ENCODE measurements around the gene LIX1L.
A peak's percentile ranks its signal among the peaks of the same experiment; 100 is the strongest.

Gene LIX1L

DNA sequence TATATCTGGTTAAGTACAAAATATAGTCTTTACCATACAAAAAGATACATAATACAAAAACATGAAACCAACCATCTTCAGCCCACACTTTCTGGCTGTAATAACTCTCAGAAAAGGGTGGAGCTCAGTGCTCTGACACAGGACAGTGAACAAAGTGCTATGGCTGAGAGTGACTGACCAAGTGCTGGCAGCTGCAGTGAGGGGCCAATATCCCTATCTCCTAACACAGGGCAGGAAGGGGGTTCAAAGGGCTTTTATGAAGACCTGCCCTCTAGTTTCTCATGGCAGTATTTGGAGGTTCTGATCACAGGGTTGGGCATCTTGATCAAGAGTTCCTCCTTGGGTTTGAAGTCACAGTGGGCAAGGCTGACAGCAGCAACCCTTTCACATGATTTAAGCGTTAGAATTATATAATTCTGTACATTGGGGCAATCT is 34.7 kb upstream of the LIX1L start:
- peak overlapping the region; percentile 99 for H3K4me3 Mint-ChIP-seq
- H3K4me1 Mint-ChIP-seq (ENCODE audit: low read depth), result peaks cover 46% of the 10 kb centered on the region
- intact Hi-C loops (cut with micrococcal nuclease), result no loop called here
- no peaks in the 10 kb centered on the region for H3K9me3 Mint-ChIP-seq
- H3K27ac Mint-ChIP-seq, result peak overlapping the region; percentile 95
- no peaks in the 10 kb centered on the region for H3K27me3 Mint-ChIP-seq
- peaks cover 62% of the 10 kb centered on the region for H3K36me3 Mint-ChIP-seq (ENCODE audit: low read depth)

DNA sequence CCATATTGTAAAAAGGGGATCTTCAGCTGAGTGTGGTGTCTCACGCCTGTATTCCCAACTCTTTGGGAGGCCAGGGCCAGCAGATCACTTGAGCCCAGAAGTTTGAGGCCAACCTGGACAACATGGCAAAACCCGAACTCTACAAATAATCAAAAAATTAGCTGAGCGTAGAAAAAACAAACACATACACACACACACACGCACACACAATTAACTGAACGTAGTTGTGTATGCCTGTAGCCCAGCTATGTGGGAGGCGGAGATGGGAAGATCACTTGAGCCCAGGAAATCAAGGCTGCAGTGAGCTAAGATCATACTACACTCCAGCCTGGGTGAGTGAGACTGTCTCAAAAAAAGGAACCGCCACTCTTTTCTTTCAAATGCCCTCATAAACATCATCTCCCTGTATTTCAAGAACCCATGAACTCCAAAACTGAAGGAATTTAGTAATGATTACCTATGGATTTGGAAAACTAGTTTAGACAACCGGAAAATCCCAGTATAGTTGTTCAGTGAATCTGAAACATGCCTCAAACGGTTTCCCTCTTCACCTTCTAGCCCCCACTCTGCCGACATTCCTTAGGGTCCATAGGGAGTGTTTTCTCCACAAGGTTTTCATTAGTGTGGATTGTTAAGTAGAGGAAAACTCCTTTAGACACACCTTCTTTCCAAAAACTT is 34.1 kb upstream of the LIX1L start:
- Mint-ChIP-seq H3K36me3 (ENCODE audit: low read depth) (peaks cover 56% of the 10 kb centered on the region), H3K4me1 (ENCODE audit: low read depth) (peaks cover 42% of the 10 kb centered on the region), H3K9me3 (no peaks in the 10 kb centered on the region), H3K27me3 (no peaks in the 10 kb centered on the region), H3K27ac (peak overlapping the region; percentile 95), H3K4me3 (peak overlapping the region; percentile 99)
- intact Hi-C loops (cut with micrococcal nuclease), result no loop called here

DNA sequence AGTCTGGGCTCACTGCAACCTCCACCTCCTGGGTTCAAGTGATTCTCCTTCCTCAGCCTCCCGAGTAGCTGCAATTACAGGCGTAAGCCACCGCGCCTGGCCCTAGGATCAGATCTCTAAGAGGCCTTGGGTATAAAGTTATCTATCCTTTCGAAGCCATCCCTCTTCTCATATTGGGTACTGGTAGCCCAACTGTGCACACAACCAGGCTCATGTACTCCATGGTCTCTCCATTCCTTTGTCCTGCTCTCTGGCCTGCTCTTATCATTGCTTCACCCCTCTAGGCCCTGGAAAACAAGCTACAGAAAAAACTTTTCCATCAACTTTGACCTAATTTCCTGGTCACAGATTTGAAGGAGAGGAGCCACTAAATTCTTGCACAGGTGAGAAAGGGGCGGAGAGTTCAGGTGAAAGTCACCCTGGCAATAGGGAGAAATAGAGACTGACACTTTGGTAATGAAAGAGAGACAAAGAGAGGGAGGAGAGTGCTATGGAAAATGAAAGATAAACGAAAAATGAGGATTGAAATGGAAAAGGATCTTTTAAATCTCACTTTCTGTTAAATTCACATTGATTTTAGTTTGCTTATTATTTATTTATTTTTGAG is 32.5 kb upstream of the LIX1L start:
- H3K4me3 Mint-ChIP-seq, result peak overlapping the region; percentile 13
- no peaks in the 10 kb centered on the region for H3K9me3 Mint-ChIP-seq
- peaks cover 54% of the 10 kb centered on the region for H3K4me1 Mint-ChIP-seq (ENCODE audit: low read depth)
- no peaks in the 10 kb centered on the region for H3K27me3 Mint-ChIP-seq
- peak overlapping the region; percentile 95 for H3K27ac Mint-ChIP-seq
- intact Hi-C loops (cut with micrococcal nuclease), result no loop called here
- H3K36me3 Mint-ChIP-seq (ENCODE audit: low read depth), result peaks cover 40% of the 10 kb centered on the region

DNA sequence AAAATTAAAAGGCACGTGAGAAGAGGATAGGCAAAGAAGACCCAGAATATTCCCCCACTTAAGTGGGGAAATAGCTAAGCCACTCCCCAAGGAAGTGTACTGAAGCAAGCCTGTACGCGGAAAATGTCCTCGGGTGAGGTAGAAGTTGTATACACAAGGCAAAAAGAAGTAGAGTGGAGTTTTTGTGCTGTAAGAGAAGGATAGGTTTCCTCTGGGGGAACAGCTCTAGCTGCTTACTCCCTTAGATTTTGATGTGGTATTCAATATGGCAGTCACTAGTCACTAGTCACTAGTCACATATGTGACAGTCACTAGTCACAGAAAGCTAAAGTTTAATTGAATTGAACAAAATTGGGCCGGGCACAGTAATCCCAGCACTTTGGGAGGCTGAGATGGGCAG is 31.0 kb upstream of the LIX1L start:
- no peak overlapping the region for H3K4me3 Mint-ChIP-seq
- H3K36me3 Mint-ChIP-seq (ENCODE audit: low read depth), result peaks cover 25% of the 10 kb centered on the region
- intact Hi-C loops (cut with micrococcal nuclease), result no loop called here
- peak overlapping the region; percentile 95 for H3K27ac Mint-ChIP-seq
- H3K9me3 Mint-ChIP-seq, result no peaks in the 10 kb centered on the region
- no peaks in the 10 kb centered on the region for H3K27me3 Mint-ChIP-seq
- peaks cover 65% of the 10 kb centered on the region for H3K4me1 Mint-ChIP-seq (ENCODE audit: low read depth)

DNA sequence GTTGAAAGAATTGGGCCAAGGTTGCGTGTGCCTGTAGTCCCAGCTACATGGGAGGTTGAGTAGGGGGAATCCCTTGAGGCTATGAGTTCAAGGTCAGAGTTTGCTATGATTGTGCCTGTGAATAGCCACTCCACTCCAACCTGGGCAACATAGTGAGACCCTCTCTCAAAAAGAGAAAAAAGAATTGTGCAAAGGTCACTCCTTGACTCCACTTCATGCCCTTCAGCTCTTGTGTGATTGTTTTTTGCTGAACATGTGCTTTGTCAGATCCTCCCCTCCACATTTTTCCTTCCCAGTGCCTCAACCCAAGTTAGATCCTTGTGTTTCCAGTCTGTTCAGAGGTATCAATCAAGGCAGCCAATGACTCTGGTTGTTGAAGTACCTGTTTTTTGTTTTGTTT is 30.1 kb upstream of the LIX1L start:
- no peak overlapping the region for H3K4me3 Mint-ChIP-seq
- H3K27me3 Mint-ChIP-seq, result no peaks in the 10 kb centered on the region
- H3K27ac Mint-ChIP-seq, result peak overlapping the region; percentile 95
- intact Hi-C loops (cut with micrococcal nuclease), result no loop called here
- H3K4me1 Mint-ChIP-seq (ENCODE audit: low read depth), result peaks cover 60% of the 10 kb centered on the region
- H3K9me3 Mint-ChIP-seq, result no peaks in the 10 kb centered on the region
- H3K36me3 Mint-ChIP-seq (ENCODE audit: low read depth), result peaks cover 16% of the 10 kb centered on the region

DNA sequence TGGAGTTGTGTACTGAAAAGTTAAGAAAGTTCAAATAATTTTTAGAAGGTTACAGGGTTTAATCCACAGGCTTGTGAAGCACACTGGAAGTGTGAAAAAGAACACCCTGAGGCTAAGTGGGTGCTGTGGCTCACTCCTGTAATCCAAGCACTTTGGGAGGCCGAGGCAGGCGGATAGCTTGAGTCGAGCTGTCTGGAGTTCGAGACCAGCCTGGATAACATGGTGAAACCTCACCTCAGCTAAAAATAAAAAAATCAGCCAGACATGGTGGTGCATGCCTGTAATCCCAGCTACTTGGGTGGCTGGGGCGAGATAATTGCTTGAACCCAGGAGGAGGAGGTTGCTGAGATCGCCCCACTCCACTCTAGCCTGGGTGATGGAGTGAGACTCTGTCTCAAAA is 28.7 kb upstream of the LIX1L start:
- no peaks in the 10 kb centered on the region for H3K9me3 Mint-ChIP-seq
- H3K4me3 Mint-ChIP-seq, result no peak overlapping the region
- H3K4me1 Mint-ChIP-seq (ENCODE audit: low read depth), result peaks cover 49% of the 10 kb centered on the region
- intact Hi-C loops (cut with micrococcal nuclease), result no loop called here
- H3K36me3 Mint-ChIP-seq (ENCODE audit: low read depth), result peaks cover 2% of the 10 kb centered on the region
- no peaks in the 10 kb centered on the region for H3K27me3 Mint-ChIP-seq
- H3K27ac Mint-ChIP-seq, result peak overlapping the region; percentile 95

DNA sequence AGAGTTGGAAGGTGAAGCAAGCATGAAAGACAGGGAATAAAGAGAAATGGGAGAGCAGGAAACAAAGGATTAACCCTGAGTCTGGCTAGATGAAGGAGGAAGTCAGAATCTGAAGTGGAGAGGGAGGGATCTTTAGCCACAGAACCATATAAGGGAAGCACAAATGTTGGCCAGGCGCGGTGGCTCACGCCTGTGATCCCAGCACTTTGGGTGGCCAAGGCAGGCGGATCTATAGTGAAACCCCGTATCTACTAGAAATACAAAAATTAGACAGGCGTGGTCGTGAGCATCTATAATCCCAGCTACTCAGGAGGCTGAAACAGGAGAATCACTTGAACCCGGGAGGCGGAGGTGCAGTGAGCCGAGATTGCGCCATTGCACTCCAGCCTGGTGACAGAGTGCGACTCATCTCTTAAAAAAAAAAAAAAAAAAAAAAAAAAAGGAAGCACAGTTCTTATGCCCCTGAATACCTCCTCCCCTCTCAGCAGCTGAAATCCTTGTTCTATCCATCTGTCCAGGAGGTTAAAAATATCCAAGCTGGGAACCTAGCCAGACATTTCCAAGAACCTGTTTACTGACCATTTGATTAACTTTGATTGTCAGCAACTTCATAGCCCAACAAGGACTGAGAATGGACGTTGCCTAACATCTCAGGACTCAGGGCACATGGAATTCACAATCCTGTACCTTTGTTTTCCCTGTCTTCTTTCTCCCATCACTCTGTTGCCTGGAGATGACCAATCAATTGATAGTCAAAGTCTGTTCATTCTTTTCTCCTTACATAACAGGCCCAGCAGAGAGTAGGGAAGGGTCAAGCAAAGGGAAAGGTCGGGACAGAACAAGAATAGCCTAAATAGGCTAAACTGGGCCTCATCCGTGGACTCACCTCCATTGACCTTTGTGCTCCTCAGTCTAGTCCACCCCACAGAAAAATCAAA is 28.0 kb upstream of the LIX1L start:
- Mint-ChIP-seq H3K9me3 (no peaks in the 10 kb centered on the region), H3K4me3 (peak overlapping the region; percentile 85), H3K4me1 (ENCODE audit: low read depth) (peaks cover 48% of the 10 kb centered on the region), H3K27me3 (no peaks in the 10 kb centered on the region), H3K36me3 (ENCODE audit: low read depth) (no peaks in the 10 kb centered on the region), H3K27ac (peak overlapping the region; percentile 95)
- intact Hi-C loops (cut with micrococcal nuclease), result loop anchor here (1.0 kb wide), 1 partner anchor 11 kb away; the partner anchor contains the start of gene TXNIP

DNA sequence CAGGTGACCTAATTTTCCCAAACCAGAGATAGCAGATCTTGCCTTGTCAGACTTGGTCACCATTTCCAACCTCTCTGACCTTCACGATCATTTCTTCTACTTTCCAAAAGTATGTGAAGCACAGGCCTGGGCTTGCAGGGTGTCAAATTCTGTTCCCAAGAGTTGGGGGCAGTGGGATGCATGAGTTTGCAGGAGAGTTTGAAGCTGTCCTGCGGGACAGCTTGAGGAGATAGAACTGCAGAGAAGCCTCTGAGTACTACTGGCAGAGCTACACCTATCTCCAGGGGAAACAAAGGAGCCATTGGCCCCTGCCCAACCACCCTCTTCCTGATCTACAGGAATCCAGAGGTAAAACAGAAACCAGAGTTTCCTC is 27.3 kb upstream of the LIX1L start:
- Mint-ChIP-seq H3K27ac (peak overlapping the region; percentile 95), H3K36me3 (ENCODE audit: low read depth) (no peaks in the 10 kb centered on the region), H3K9me3 (no peaks in the 10 kb centered on the region)

DNA sequence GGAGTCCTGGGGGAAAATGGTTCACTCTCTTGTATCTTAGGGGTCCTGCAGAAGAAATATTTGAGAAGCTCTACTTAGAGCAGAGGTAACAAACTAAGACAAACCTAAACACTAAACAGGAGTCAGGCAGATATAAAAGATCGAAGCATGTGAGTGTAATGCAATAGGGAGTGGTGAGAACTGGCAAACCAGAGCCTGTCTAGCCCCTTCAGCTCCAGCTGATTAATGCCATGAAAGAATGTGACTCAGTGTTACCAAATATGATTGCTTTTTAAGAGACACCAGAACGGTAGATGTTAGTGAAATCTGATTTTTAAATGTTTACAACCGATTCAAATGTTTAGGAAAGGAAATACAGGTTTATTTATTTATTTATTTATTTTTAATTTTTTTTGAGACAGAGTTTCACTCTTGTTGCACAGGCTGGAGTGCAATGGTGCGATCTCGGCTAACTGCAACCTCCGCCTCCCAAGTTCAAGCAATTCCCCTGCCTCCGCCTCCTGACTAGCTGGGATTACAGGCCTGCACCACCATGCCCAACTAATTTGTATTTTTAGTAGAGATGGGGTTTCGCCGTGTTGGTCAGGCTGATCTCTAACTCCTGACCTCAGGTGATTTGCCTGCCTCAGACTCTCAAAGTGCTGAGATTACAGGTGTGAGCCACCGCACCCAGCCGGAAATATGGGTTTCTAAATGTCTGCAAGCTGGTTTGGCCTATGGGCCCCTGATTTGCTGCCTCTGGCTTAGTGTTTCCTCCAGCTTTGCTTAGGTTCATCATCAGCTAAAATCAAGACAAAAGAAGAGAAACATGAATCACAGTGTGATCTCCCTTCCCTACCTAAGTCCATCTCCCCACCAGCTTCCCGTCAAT is 26.4 kb upstream of the LIX1L start:
- intact Hi-C loops (cut with micrococcal nuclease), result no loop called here
- H3K4me3 Mint-ChIP-seq, result peak overlapping the region; percentile 85
- peaks cover 41% of the 10 kb centered on the region for H3K4me1 Mint-ChIP-seq (ENCODE audit: low read depth)
- no peaks in the 10 kb centered on the region for H3K36me3 Mint-ChIP-seq (ENCODE audit: low read depth)
- peak overlapping the region; percentile 95 for H3K27ac Mint-ChIP-seq
- H3K9me3 Mint-ChIP-seq, result no peaks in the 10 kb centered on the region
- no peaks in the 10 kb centered on the region for H3K27me3 Mint-ChIP-seq

More for the DNA sequence above, 27.3 kb upstream of the LIX1L start:
- intact Hi-C loops (cut with micrococcal nuclease), result loop anchor here (1.0 kb wide), 1 partner anchor 11 kb away; the partner anchor contains the start of gene TXNIP
- peak overlapping the region; percentile 85 for H3K4me3 Mint-ChIP-seq
- peaks cover 42% of the 10 kb centered on the region for H3K4me1 Mint-ChIP-seq (ENCODE audit: low read depth)
- no peaks in the 10 kb centered on the region for H3K27me3 Mint-ChIP-seq

DNA sequence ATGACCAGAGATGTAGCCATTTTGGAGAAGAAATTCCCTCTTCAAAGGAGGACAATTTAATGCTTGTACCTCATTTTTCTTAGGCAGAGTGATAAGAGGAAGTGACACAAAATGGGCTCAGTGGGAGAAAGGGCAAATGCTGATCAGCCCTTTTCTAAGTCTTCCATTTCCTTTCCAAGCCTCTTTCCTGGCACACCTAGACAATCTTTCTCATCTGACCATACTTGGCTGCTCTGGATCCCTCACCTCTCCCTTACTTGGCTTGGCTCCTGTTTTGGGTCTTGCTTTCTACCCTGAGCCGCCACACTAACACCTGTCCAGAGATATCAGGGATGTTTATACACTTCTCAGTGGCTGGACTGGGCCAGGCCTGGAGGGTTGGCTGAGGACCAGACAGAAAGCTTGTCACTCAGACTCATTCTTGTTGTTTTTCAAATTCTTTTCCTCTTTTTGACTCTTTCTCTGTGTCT is 25.4 kb upstream of the LIX1L start:
- no peaks in the 10 kb centered on the region for H3K9me3 Mint-ChIP-seq
- intact Hi-C loops (cut with micrococcal nuclease), result no loop called here
- peaks cover 33% of the 10 kb centered on the region for H3K4me1 Mint-ChIP-seq (ENCODE audit: low read depth)
- no peak overlapping the region for H3K27ac Mint-ChIP-seq
- H3K27me3 Mint-ChIP-seq, result no peaks in the 10 kb centered on the region
- no peaks in the 10 kb centered on the region for H3K36me3 Mint-ChIP-seq (ENCODE audit: low read depth)
- peak overlapping the region; percentile 41 for H3K4me3 Mint-ChIP-seq

DNA sequence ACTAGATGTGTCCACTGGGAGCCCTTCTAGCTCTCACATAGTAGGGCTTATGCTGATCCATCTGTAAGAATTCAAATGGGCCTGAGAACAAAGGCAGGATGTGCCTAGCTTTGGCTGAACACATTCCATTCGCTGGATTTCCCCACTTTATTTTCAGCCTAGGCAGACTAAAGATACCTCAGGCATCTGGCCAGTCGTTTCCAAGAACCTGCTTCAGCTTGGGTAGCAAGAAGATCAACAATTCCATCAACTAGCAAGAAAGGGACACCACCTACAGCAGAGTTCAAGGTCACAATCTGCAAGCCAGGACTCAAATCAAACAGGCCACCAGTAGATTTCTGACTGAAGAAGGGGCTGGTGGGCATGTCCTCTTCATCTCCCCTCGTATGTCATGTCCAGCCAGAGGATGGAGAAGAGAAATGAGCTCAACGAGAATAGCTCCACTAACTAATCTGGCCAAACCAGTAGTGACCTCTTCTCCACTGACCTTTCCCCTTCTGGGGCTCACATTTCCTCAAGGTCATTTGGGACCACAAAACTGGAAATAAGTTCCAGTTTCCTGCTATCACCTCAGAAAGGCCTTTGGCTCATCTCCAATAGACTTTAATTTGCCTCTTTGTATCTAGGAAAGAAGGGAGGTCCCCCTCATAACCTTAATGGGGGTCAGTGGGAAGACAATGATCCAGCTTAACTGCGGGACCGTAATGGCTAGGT is 24.4 kb upstream of the LIX1L start:
- Mint-ChIP-seq H3K4me3 (no peak overlapping the region), H3K9me3 (no peaks in the 10 kb centered on the region), H3K27ac (no peak overlapping the region), H3K27me3 (no peaks in the 10 kb centered on the region), H3K4me1 (ENCODE audit: low read depth) (peaks cover 23% of the 10 kb centered on the region), H3K36me3 (ENCODE audit: low read depth) (peaks cover 10% of the 10 kb centered on the region)
- intact Hi-C loops (cut with micrococcal nuclease), result no loop called here

DNA sequence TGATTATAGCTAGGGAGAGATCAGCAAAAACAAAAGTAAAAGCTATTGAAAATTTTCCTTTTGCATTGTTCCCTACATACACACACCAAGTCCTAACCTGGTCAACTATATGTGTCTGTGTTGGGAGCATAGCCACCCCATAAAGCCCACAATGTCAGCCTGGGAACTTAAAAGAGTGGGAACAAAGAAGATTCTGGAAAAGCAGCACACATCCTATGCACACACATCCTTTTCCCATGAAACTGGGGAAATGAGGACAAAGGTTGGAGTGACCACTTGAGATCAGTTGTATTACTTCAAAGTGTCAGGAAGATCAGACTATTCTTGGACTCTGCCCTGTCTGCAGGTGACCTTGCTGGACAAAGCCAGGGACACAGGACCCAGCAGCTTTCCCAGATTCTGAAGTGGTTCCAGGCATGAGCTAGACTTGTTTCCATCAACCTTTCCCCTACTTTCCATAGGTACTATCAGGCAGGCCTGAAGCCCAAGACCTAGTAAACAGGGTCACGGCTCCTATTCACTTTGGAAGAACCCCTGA is 22.7 kb upstream of the LIX1L start:
- H3K36me3 Mint-ChIP-seq (ENCODE audit: low read depth), result peaks cover 20% of the 10 kb centered on the region
- peaks cover 12% of the 10 kb centered on the region for H3K4me1 Mint-ChIP-seq (ENCODE audit: low read depth)
- no peak overlapping the region for H3K4me3 Mint-ChIP-seq
- H3K9me3 Mint-ChIP-seq, result no peaks in the 10 kb centered on the region
- intact Hi-C loops (cut with micrococcal nuclease), result no loop called here
- no peak overlapping the region for H3K27ac Mint-ChIP-seq
- no peaks in the 10 kb centered on the region for H3K27me3 Mint-ChIP-seq
